HepG2 (cell line): Measurements from ENCODE around the gene FAM118A. TPM values are rescaled to one million over a fixed set of nuclear protein-coding genes. Genes with fewer than 3 reads are reported as not detected.

Source experiments
- BRCA1 ChIP-seq: sonication (generic); formaldehyde crosslinking; IDR thresholded peaks from 2 replicates; pipeline ENCODE4 v1.4.0; 2020; ENCODE audit warnings: missing genetic modification reagents
- CENPX ChIP-seq: sonication (generic); formaldehyde crosslinking; IDR thresholded peaks from 2 replicates; pipeline ENCODE4 v1.9.0; 2021; ENCODE audit warnings: mild to moderate bottlenecking, missing genetic modification reagents, moderate library complexity
- EEA1 ChIP-seq: sonication (generic); formaldehyde crosslinking; IDR thresholded peaks from 2 replicates; pipeline ENCODE4 v1.5.1; 2020; ENCODE audit warnings: mild to moderate bottlenecking, missing genetic modification reagents, borderline replicate concordance
- ELF4 ChIP-seq: sonication (generic); formaldehyde crosslinking; IDR thresholded peaks from 2 replicates; pipeline ENCODE4 v1.5.0; 2020; ENCODE audit warnings: missing genetic modification reagents, mild to moderate bottlenecking, moderate library complexity, borderline replicate concordance
- KDM4B ChIP-seq: sonication (generic); formaldehyde crosslinking; IDR thresholded peaks from 2 replicates; pipeline ENCODE4 v1.4.0; 2020; ENCODE audit warnings: missing genetic modification reagents
- KMT2A ChIP-seq: sonication (generic); formaldehyde crosslinking; IDR thresholded peaks from 2 replicates; pipeline ENCODE4 v1.4.0; 2020; ENCODE audit warnings: missing genetic modification reagents
- PAXIP1 ChIP-seq: sonication (generic); formaldehyde crosslinking; conservative IDR thresholded peaks from 2 replicates; pipeline ENCODE4 v1.4.0; 2020; ENCODE audit warnings: mild to moderate bottlenecking, missing genetic modification reagents, moderate library complexity
- PITX1 ChIP-seq: sonication (generic); formaldehyde crosslinking; IDR thresholded peaks from 2 replicates; pipeline ENCODE4 v1.5.1; 2020; ENCODE audit warnings: mild to moderate bottlenecking, missing genetic modification reagents
- SMAD9 ChIP-seq: sonication (generic); formaldehyde crosslinking; IDR thresholded peaks from 2 replicates; pipeline ENCODE4 v1.5.1; 2020; ENCODE audit warnings: mild to moderate bottlenecking, missing genetic modification reagents
- TBL1XR1 ChIP-seq: fragments of 150-350 bp; IDR thresholded peaks from 2 replicates; pipeline ENCODE4 v1.6.1; 2014; ENCODE audit warnings: borderline replicate concordance, low read length; ENCODE audit not compliant: partially characterized antibody
- XBP1 ChIP-seq: sonication (generic); formaldehyde crosslinking; IDR thresholded peaks from 2 replicates; pipeline ENCODE4 v1.5.0; 2020; ENCODE audit warnings: missing genetic modification reagents
- ZBTB46 ChIP-seq: sonication (generic); formaldehyde crosslinking; IDR thresholded peaks from 2 replicates; pipeline ENCODE4 v1.4.0; 2020; ENCODE audit warnings: mild to moderate bottlenecking, missing genetic modification reagents, borderline replicate concordance
- ZBTB7A ChIP-seq: sonication (generic); formaldehyde crosslinking; IDR thresholded peaks from 2 replicates; pipeline ENCODE4 v1.8.0; 2022; ENCODE audit warnings: mild to moderate bottlenecking, missing genetic modification reagents
- ZNF234 ChIP-seq: sonication (generic); formaldehyde crosslinking; conservative IDR thresholded peaks from 2 replicates; pipeline ENCODE4 v1.5.1; 2020; ENCODE audit warnings: mild to moderate bottlenecking, missing genetic modification reagents
- ZNF33A ChIP-seq: sonication (generic); formaldehyde crosslinking; IDR thresholded peaks from 2 replicates; pipeline ENCODE4 v1.5.1; 2020; ENCODE audit warnings: missing genetic modification reagents, mild to moderate bottlenecking, moderate library complexity, borderline replicate concordance
- ZNF451 ChIP-seq: sonication (generic); formaldehyde crosslinking; IDR thresholded peaks from 2 replicates; pipeline ENCODE4 v1.5.0; 2020; ENCODE audit warnings: mild to moderate bottlenecking, missing genetic modification reagents
- ZNF530 ChIP-seq: sonication (generic); formaldehyde crosslinking; IDR thresholded peaks from 2 replicates; pipeline ENCODE4 v1.5.0; 2020; ENCODE audit warnings: low read depth, mild to moderate bottlenecking, missing genetic modification reagents
- polyA plus RNA-seq, 8 experiments: library from polyadenylated mRNA; depleted of rRNA in 3 of 8; stranded (reverse) in 7 of 8; unstranded in 1 of 8; fragments of >200 nt; fragmentation: Illumina TruSeq in 4 of 8; extraction: Trizol in 4 of 8; gene quantifications; 2 replicates each; pipeline versions ENCODE4 v1.2.1 to v1.2.3, GENCODE V29; 2011 to 2016; ENCODE audit warnings: low read depth in 4 of 8, missing spikeins in 1 of 8, mixed read lengths in 1 of 8; ENCODE audit not compliant: insufficient read depth in 1 of 8
- total RNA-seq, 5 experiments: library from RNA; depleted of rRNA; stranded (reverse); fragments of >200 nt; fragmentation: Illumina TruSeq; extraction: Trizol; gene quantifications; 2 replicates each; pipeline ENCODE4 v1.2.3, GENCODE V29; 2016; ENCODE audit warnings: low read depth in 1 of 5
- TF ChIP-seq, protein P1 (sequence below): sonication (generic); formaldehyde crosslinking; IDR thresholded peaks from 2 replicates; pipeline ENCODE4 v1.4.0; 2020; ENCODE audit warnings: missing genetic modification reagents, borderline replicate concordance
- TF ChIP-seq, protein P2 (sequence below): IDR thresholded peaks from 2 replicates; pipeline ENCODE4 v1.6.1; 2016; ENCODE audit warnings: low read depth, borderline replicate concordance
- TF ChIP-seq, protein P3 (sequence below): sonication (generic); formaldehyde crosslinking; IDR thresholded peaks from 2 replicates; pipeline ENCODE4 v1.4.0; 2020; ENCODE audit warnings: missing genetic modification reagents

The FAM118A gene
- total and polyA plus RNA-seq, 2 of the 13 experiments (the other 11 are each of a cell fraction or from before 2014, with no cell fraction given) = 36.7 to 48.2 TPM

GRCh38 chr22:45286854-45287551, 22.7 kb upstream of the FAM118A start (continued):
- TF ChIP-seq PAXIP1 (CRISPR knock-in tag) (peak; percentile 77), XBP1 (CRISPR knock-in tag) (no peak), ZBTB7A (CRISPR knock-in tag) (0 out of 2 replicates have a peak, but pooled peaks have one; percentile 9), CENPX (CRISPR knock-in tag) (no peak), KDM4B (0 out of 2 replicates have a peak, but pooled peaks have one; percentile 73), ZNF451 (no peak), ZNF234 (no peak), SMAD9 (no peak), TBL1XR1 (no peak), ZNF530 (no peak), KMT2A (CRISPR knock-in tag) (0 out of 2 replicates have a peak, but pooled peaks have one; percentile 43), ELF4 (CRISPR knock-in tag) (no peak), ZNF33A (CRISPR knock-in tag) (no peak), PITX1 (peak; percentile 18; the same call in 1 of the 2 replicates), ZBTB46 (no peak), BRCA1 (no peak), EEA1 (no peak)
- TF ChIP-seq, protein P1, sequence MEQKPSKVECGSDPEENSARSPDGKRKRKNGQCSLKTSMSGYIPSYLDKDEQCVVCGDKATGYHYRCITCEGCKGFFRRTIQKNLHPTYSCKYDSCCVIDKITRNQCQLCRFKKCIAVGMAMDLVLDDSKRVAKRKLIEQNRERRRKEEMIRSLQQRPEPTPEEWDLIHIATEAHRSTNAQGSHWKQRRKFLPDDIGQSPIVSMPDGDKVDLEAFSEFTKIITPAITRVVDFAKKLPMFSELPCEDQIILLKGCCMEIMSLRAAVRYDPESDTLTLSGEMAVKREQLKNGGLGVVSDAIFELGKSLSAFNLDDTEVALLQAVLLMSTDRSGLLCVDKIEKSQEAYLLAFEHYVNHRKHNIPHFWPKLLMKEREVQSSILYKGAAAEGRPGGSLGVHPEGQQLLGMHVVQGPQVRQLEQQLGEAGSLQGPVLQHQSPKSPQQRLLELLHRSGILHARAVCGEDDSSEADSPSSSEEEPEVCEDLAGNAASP = peak; percentile 69; the same call in 1 of the 2 replicates
- TF ChIP-seq, protein P2, sequence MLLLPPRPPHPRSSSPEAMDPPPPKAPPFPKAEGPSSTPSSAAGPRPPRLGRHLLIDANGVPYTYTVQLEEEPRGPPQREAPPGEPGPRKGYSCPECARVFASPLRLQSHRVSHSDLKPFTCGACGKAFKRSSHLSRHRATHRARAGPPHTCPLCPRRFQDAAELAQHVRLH (CRISPR knock-in tag) = no peak
- TF ChIP-seq, protein P3, sequence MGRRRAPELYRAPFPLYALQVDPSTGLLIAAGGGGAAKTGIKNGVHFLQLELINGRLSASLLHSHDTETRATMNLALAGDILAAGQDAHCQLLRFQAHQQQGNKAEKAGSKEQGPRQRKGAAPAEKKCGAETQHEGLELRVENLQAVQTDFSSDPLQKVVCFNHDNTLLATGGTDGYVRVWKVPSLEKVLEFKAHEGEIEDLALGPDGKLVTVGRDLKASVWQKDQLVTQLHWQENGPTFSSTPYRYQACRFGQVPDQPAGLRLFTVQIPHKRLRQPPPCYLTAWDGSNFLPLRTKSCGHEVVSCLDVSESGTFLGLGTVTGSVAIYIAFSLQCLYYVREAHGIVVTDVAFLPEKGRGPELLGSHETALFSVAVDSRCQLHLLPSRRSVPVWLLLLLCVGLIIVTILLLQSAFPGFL (CRISPR knock-in tag) = no peak
